ENCODE results near the gene EP400. TPM values are rescaled to one million over a fixed set of nuclear protein-coding genes. Genes with fewer than 3 reads are reported as not detected.

Gene EP400
- total and polyA plus RNA-seq, 2 donors (not counting 1 experiment from before 2014, with no cell fraction given) = 3.4 to 12.4 TPM

DNA sequence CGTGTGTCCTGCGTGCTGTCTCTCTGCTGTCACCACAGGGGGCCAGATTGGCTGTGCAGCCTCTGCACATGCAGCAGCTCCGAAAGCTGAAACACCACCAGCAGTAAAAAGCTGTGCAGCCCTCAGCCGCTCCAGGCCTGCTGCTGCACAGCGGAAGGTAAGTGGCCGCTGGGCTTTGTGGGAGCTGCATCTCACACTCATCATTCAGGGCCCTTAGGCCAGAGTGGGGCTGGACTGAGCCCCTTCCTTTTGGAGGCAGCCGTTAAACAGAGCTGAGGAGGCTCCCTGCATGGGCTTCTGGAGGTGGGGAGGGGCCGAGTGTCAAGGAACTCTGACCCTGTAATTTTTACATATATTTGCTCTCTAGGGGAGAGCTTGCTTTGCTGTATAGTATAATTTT, 177.3 kb downstream of the EP400 start:
- H3K36me3 ChIP-seq (ENCODE audit: control insufficient read depth, insufficient read depth, low read length) = peaks cover 18% of the 10 kb centered on the region
- H3K9me3 ChIP-seq (ENCODE audit: control insufficient read depth, insufficient read depth, low read depth, low read length) = no peaks in the 10 kb centered on the region
- H2AFZ ChIP-seq (ENCODE audit: low read length) = no peak overlapping the region
- no peak overlapping the region for H3K9ac ChIP-seq (ENCODE audit: insufficient read depth, low read length)
- no peaks in the 10 kb centered on the region for H3K27me3 ChIP-seq (ENCODE audit: control insufficient read depth, insufficient read depth, low read length)
- no peaks in the 10 kb centered on the region for H3K4me1 ChIP-seq (ENCODE audit: control insufficient read depth, extremely low read depth, insufficient read depth, low read length)
- no peak overlapping the region for H3K4me3 ChIP-seq (replicated peaks in 1 of 4; ENCODE audit: control extremely low read depth in 1 of 4, insufficient read depth in 1 of 4, low read depth in 3 of 4, low read length in 4 of 4)
- H3K4me2 ChIP-seq (ENCODE audit: extremely low read depth, insufficient read depth, low read length) = no peak overlapping the region
- DNase-seq (ENCODE audit: low read depth in 2 of 2) = no peak
- H3K27ac ChIP-seq (ENCODE audit: insufficient read depth, low read length) = no peak overlapping the region
- H3K79me2 ChIP-seq (ENCODE audit: control insufficient read depth, insufficient read depth, low read length) = no peaks in the 10 kb centered on the region
- no peaks in the 10 kb centered on the region for H4K20me1 ChIP-seq (ENCODE audit: control insufficient read depth, extremely low read depth, insufficient read depth, low read length)
- no peak for TF ChIP-seq EZH2 (IDR thresholded peaks at IDR 0.05; ENCODE audit: low read length, missing control alignments)
- TF ChIP-seq, protein P1, sequence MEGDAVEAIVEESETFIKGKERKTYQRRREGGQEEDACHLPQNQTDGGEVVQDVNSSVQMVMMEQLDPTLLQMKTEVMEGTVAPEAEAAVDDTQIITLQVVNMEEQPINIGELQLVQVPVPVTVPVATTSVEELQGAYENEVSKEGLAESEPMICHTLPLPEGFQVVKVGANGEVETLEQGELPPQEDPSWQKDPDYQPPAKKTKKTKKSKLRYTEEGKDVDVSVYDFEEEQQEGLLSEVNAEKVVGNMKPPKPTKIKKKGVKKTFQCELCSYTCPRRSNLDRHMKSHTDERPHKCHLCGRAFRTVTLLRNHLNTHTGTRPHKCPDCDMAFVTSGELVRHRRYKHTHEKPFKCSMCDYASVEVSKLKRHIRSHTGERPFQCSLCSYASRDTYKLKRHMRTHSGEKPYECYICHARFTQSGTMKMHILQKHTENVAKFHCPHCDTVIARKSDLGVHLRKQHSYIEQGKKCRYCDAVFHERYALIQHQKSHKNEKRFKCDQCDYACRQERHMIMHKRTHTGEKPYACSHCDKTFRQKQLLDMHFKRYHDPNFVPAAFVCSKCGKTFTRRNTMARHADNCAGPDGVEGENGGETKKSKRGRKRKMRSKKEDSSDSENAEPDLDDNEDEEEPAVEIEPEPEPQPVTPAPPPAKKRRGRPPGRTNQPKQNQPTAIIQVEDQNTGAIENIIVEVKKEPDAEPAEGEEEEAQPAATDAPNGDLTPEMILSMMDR (conservative IDR thresholded peaks at IDR 0.05 in 1 of 2, IDR thresholded peaks at IDR 0.05 in 1 of 2; ENCODE audit: low read depth in 1 of 2, low read length in 2 of 2) = no peak

DNA sequence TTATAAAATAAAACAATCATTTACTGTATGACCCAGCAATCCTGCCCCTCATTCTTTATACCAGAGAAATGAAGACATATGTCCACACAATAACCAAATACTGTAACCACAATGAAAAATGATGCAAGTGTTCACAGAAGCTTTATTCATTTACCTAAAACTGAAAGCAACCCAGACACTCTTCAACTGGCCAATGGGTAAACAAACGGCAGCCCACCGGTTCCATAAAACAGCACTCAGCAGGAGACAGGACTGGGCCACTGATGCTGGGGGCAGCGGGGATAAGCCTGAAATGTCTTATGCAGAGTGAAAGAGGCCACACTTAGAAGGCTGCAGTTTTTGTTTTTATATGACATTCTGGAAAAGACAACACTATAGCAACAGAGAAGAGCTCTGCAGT, 179.3 kb downstream of the EP400 start:
- Histone ChIP-seq H3K9me3 (ENCODE audit: control insufficient read depth, insufficient read depth, low read depth, low read length) (no peaks in the 10 kb centered on the region), H3K27me3 (ENCODE audit: control insufficient read depth, insufficient read depth, low read length) (no peaks in the 10 kb centered on the region), H3K9ac (ENCODE audit: insufficient read depth, low read length) (no peak overlapping the region), H2AFZ (ENCODE audit: low read length) (no peak overlapping the region), H3K4me3 (replicated peaks in 1 of 4; ENCODE audit: control extremely low read depth in 1 of 4, insufficient read depth in 1 of 4, low read depth in 3 of 4, low read length in 4 of 4) (no peak overlapping the region), H3K4me1 (ENCODE audit: control insufficient read depth, extremely low read depth, insufficient read depth, low read length) (no peaks in the 10 kb centered on the region), H3K79me2 (ENCODE audit: control insufficient read depth, insufficient read depth, low read length) (no peaks in the 10 kb centered on the region), H3K27ac (ENCODE audit: insufficient read depth, low read length) (no peak overlapping the region), H3K36me3 (ENCODE audit: control insufficient read depth, insufficient read depth, low read length) (peaks cover 16% of the 10 kb centered on the region), H4K20me1 (ENCODE audit: control insufficient read depth, extremely low read depth, insufficient read depth, low read length) (no peaks in the 10 kb centered on the region), H3K4me2 (ENCODE audit: extremely low read depth, insufficient read depth, low read length) (no peak overlapping the region)
- no peak for DNase-seq (ENCODE audit: low read depth in 2 of 2)
- no peak for TF ChIP-seq EZH2 (IDR thresholded peaks at IDR 0.05; ENCODE audit: low read length, missing control alignments)
- TF ChIP-seq, protein P1 (conservative IDR thresholded peaks at IDR 0.05 in 1 of 2, IDR thresholded peaks at IDR 0.05 in 1 of 2; ENCODE audit: low read depth in 1 of 2, low read length in 2 of 2) = no peak

DNA sequence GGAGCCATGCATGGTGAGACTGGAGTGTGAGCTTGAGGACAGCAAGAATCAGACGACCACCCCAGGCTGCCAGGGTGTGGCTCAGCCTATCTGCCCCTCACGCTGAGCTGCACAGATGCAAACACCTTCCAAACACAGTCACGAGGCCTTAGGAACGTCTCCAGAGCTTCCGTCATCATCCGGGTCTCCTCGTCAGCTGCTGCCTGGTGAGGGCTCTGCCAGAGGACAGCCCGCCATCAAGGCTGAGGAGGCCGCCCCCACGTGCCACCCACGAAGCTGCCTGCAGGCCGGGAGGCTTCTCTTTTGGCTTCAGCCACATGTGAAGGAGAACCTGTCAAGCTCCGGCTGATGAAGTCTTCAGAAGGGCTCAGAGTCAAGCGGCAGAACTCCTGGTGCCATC, 180.9 kb downstream of the EP400 start:
- Histone ChIP-seq H2AFZ (ENCODE audit: low read length) (no peak overlapping the region), H3K4me2 (ENCODE audit: extremely low read depth, insufficient read depth, low read length) (no peak overlapping the region), H3K36me3 (ENCODE audit: control insufficient read depth, insufficient read depth, low read length) (peaks cover 6% of the 10 kb centered on the region), H3K9me3 (ENCODE audit: control insufficient read depth, insufficient read depth, low read depth, low read length) (no peaks in the 10 kb centered on the region), H3K4me3 (replicated peaks in 1 of 4; ENCODE audit: control extremely low read depth in 1 of 4, insufficient read depth in 1 of 4, low read depth in 3 of 4, low read length in 4 of 4) (no peak overlapping the region), H3K79me2 (ENCODE audit: control insufficient read depth, insufficient read depth, low read length) (no peaks in the 10 kb centered on the region), H3K27ac (ENCODE audit: insufficient read depth, low read length) (no peak overlapping the region), H3K4me1 (ENCODE audit: control insufficient read depth, extremely low read depth, insufficient read depth, low read length) (no peaks in the 10 kb centered on the region), H4K20me1 (ENCODE audit: control insufficient read depth, extremely low read depth, insufficient read depth, low read length) (no peaks in the 10 kb centered on the region), H3K27me3 (ENCODE audit: control insufficient read depth, insufficient read depth, low read length) (no peaks in the 10 kb centered on the region), H3K9ac (ENCODE audit: insufficient read depth, low read length) (no peak overlapping the region)
- TF ChIP-seq, protein P1 (conservative IDR thresholded peaks at IDR 0.05 in 1 of 2, IDR thresholded peaks at IDR 0.05 in 1 of 2; ENCODE audit: low read depth in 1 of 2, low read length in 2 of 2) = no peak
- DNase-seq (ENCODE audit: low read depth in 2 of 2) = no peak

Other genes starting within 250 kb of the EP400 start
- gene SFSWAP, start 238.9 kb upstream of the EP400 start, total RNA-seq = 18.7 and 23.3 TPM in 2 replicates
- 9.9 and 13.9 TPM in 2 replicates for gene SFSWAP, start 238.9 kb upstream of the EP400 start, polyA plus RNA-seq
- gene MMP17, start 121.5 kb upstream of the EP400 start, total RNA-seq = 10.8 and 13.5 TPM in 2 replicates
- gene MMP17, start 121.5 kb upstream of the EP400 start, polyA plus RNA-seq = 3.2 and 5.2 TPM in 2 replicates
- 8.5 and 14.9 TPM in 2 replicates for gene ULK1, start 55.3 kb upstream of the EP400 start, total RNA-seq
- 3.3 and 4.0 TPM in 2 replicates for gene ULK1, start 55.3 kb upstream of the EP400 start, polyA plus RNA-seq
- 7.2 and 10.1 TPM in 2 replicates for gene PUS1, start 20.7 kb upstream of the EP400 start, total RNA-seq
- gene PUS1, start 20.7 kb upstream of the EP400 start, polyA plus RNA-seq = 8.3 and 13.7 TPM in 2 replicates
- gene DDX51, start 194.4 kb downstream of the EP400 start, total RNA-seq = 7.2 and 7.4 TPM in 2 replicates
- 3.7 and 7.0 TPM in 2 replicates for gene DDX51, start 194.4 kb downstream of the EP400 start, polyA plus RNA-seq
- 5.6 and 6.8 TPM in 2 replicates for gene NOC4L, start 194.5 kb downstream of the EP400 start, total RNA-seq
- 3.0 and 5.8 TPM in 2 replicates for gene NOC4L, start 194.5 kb downstream of the EP400 start, polyA plus RNA-seq